ENCODE measurements around the gene WDR47. TPM values are rescaled to one million over a fixed set of nuclear protein-coding genes. Genes with fewer than 3 reads are reported as not detected.

The WDR47 gene
- total RNA-seq, 4 donors from 2014 or later: 13.9 to 18.8 (median 17.5) TPM

DNA sequence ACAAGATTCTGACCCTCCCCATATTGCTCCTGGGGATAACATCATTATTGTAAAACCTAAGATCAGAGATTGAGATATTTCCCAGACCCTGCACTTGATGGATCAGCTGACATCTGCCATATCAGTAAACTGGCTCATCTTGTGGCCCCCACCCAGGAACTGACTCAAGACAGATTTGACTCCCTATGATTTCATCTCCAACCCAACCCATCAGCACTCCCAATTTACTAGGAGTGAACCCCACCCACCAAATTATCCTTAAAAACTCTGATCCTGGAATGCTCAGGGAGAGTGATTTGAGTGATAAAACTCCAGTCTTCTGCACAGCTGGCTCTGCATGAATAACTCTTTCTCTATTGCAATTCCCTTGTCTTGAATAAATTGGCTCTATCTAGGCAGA lies 72.6 kb downstream of the WDR47 start:
- no peak for TF ChIP-seq POLR2A (IDR thresholded peaks at IDR 0.05)
- TF ChIP-seq, protein P1, sequence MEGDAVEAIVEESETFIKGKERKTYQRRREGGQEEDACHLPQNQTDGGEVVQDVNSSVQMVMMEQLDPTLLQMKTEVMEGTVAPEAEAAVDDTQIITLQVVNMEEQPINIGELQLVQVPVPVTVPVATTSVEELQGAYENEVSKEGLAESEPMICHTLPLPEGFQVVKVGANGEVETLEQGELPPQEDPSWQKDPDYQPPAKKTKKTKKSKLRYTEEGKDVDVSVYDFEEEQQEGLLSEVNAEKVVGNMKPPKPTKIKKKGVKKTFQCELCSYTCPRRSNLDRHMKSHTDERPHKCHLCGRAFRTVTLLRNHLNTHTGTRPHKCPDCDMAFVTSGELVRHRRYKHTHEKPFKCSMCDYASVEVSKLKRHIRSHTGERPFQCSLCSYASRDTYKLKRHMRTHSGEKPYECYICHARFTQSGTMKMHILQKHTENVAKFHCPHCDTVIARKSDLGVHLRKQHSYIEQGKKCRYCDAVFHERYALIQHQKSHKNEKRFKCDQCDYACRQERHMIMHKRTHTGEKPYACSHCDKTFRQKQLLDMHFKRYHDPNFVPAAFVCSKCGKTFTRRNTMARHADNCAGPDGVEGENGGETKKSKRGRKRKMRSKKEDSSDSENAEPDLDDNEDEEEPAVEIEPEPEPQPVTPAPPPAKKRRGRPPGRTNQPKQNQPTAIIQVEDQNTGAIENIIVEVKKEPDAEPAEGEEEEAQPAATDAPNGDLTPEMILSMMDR (IDR thresholded peaks at IDR 0.05 in 4 of 5, conservative IDR thresholded peaks at IDR 0.05 in 1 of 5): no peak
- intact Hi-C loops (cut with DNase I; ENCODE audit: low total_unique reads) (no loop called here), in situ Hi-C loops (cut with MboI; ENCODE audit: low sequenced_read_pairs in 4 of 4) (loop anchor here in 2 of 4 donors (10.0 kb wide), 2 partner anchors 125 to 145 kb away; partner anchors contain the start of genes ELAPOR1 (in 1 of the 2) and TMEM167B (in 1 of the 2))

DNA sequence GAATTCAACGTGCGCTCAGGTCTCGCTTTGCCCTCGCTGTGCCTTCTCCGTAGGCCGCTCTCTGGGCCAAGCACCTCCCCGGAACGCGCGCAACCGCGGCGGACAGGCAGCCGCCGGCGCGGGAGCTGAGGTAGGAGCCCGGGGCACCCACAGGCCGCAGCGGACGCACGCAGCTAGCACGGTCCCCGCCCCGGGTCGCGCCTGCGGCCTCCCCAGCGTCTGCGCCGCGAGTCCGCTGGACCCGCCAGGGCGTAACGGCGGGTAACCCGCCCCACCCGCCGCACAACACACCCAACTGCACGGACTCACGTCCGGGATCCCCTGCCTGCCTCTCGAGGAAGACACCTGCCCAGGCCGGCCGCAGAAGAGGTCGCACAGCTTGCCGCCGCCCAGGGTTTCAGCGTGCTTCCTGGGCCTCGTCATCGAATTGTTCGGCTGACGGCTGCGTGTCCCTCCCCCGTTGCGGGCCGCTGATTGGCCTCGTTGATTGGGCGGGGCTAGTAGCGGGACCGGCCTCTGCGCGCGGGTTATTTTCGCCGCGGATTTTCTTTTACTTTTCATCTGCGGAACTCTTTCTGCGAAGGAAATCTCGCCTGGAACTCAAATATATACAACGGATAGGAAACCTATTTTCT lies 78.7 kb downstream of the WDR47 start, which contains the start of gene CLCC1:
CLCC1 (minus strand) TSS at position 433 of the 635 bp plus-strand sequence. CDS start 13,047 bp downstream, outside the sequence.
- peak; percentile 86 to 92 for TF ChIP-seq POLR2A (IDR thresholded peaks at IDR 0.05)
- TF ChIP-seq, protein P1 (IDR thresholded peaks at IDR 0.05 in 4 of 5, conservative IDR thresholded peaks at IDR 0.05 in 1 of 5): no peak
- H3K4me1 ChIP-seq: peaks cover 10 to 13% of the 10 kb centered on the region in 2 donors
- DNase-seq (peak; percentile 92), ATAC-seq (peak; percentile 98)
- in situ Hi-C loops (cut with MboI; ENCODE audit: low sequenced_read_pairs in 4 of 4) (loop anchor here in 2 of 4 donors (10.0 kb wide), 2 partner anchors 132 to 152 kb away; partner anchors contain the start of genes ELAPOR1 (in 1 of the 2) and TMEM167B (in 1 of the 2)), intact Hi-C loops (cut with DNase I; ENCODE audit: low total_unique reads) (loop anchor here (5.0 kb wide), 2 partner anchors 79 to 149 kb away; partner anchors contain the start of genes ELAPOR1 and WDR47)
- peak within 1 kb of the TSS; percentile 65 to 85 (median 69) for H3K4me3 ChIP-seq
- H3K27me3 ChIP-seq: no peaks in the 10 kb centered on the region
- H3K36me3 ChIP-seq: no peaks in the 10 kb centered on the region
- H3K27ac ChIP-seq: peak within 1 kb of the TSS; percentile 88 to 96 (median 91)
- H3K9me3 ChIP-seq: no peaks in the 10 kb centered on the region

More for the DNA sequence above, 72.6 kb downstream of the WDR47 start:
- DNase-seq (no peak), ATAC-seq (no peak)
- Histone ChIP-seq H3K27ac (no peak overlapping the region), H3K4me1 (no peaks in the 10 kb centered on the region), H3K4me3 (no peak overlapping the region), H3K36me3 (peaks cover 0 to 20% of the 10 kb centered on the region in 2 donors), H3K27me3 (no peaks in the 10 kb centered on the region), H3K9me3 (no peaks in the 10 kb centered on the region)

DNA sequence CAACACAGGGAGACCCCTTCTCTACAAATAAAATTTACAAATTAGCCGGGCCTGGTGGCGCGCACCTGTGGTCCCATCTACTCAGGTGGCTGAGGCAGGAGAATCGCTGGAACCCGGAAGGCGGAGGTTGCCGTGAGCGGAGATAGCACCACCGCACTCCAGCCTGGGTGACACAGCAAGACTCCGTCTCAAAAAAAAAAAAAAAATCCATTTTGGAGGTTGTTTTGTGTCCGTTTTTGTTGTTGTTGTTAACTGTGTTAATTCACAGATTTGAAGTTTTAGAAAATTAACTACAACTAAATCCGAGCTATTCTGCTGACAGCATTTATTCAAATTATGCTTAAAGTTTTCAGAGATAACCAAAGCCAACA lies 79.2 kb downstream of the WDR47 start:
- in situ Hi-C loops (cut with MboI; ENCODE audit: low sequenced_read_pairs in 4 of 4): loop anchor here in 2 of 4 donors (10.0 kb wide), 2 partner anchors 132 to 152 kb away; partner anchors contain the start of genes ELAPOR1 (in 1 of the 2) and TMEM167B (in 1 of the 2)
- ATAC-seq: no peak
- peak in 1 of 2 donors; percentile 21 for DNase-seq
- peaks cover 11 to 13% of the 10 kb centered on the region in 2 donors for H3K4me1 ChIP-seq
- no peaks in the 10 kb centered on the region for H3K9me3 ChIP-seq
- no peaks in the 10 kb centered on the region for H3K27me3 ChIP-seq
- no peak for TF ChIP-seq POLR2A (IDR thresholded peaks at IDR 0.05)
- TF ChIP-seq, protein P1 (IDR thresholded peaks at IDR 0.05 in 4 of 5, conservative IDR thresholded peaks at IDR 0.05 in 1 of 5): no peak
- intact Hi-C loops (cut with DNase I; ENCODE audit: low total_unique reads): loop anchor here (1.0 to 5.0 kb wide), 3 partner anchors 80 to 270 kb away; partner anchors contain the start of genes ELAPOR1, PRPF38B and WDR47
- H3K36me3 ChIP-seq: no peaks in the 10 kb centered on the region
- H3K27ac ChIP-seq: peak overlapping the region; percentile 88 to 96 (median 91)
- peak overlapping the region; percentile 65 to 85 (median 69) for H3K4me3 ChIP-seq

DNA sequence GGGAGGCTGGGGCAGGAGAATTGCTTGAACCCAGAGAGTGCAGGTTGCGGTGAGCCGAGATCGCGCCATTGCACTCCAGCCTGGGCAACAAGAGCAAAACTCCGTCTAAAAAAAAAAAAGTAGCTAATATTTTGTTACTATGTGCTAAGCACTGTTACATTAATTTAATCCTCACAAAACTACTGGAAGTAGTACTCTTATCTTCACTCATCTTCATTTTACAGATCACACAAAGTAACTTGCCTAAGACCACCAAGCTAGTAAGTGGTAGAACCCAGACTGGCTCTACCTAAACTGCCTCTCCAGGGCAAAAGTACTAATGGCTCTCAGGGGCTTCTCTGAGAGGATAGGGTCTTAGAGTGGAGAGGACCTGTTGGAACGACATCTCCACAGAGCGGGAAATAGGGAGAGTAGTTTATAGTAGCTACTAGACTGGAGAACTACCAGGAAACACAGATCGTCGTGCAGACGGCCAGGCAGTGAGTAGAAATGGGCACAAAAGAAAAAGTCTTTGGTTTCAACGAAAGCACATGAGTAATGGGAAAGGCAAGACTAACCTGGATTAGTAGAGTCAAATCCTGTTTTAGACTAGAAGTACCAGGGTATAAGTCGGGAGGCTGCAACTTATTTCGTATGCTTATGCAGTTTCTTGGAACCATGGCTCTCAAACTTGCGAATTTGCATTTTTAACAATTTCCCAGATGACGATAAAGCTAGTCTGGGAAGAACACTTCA lies 80.0 kb downstream of the WDR47 start:
- H3K4me3 ChIP-seq: peak overlapping the region; percentile 65 to 85 (median 69)
- TF ChIP-seq, protein P1 (IDR thresholded peaks at IDR 0.05 in 4 of 5, conservative IDR thresholded peaks at IDR 0.05 in 1 of 5): no peak
- TF ChIP-seq POLR2A (IDR thresholded peaks at IDR 0.05): no peak
- intact Hi-C loops (cut with DNase I; ENCODE audit: low total_unique reads) (loop anchor here (1.0 to 5.0 kb wide), 3 partner anchors 80 to 270 kb away; partner anchors contain the start of genes ELAPOR1, PRPF38B and WDR47), in situ Hi-C loops (cut with MboI; ENCODE audit: low sequenced_read_pairs in 4 of 4) (loop anchor here in 2 of 4 donors (10.0 kb wide), 2 partner anchors 133 to 153 kb away; partner anchors contain the start of genes ELAPOR1 (in 1 of the 2) and TMEM167B (in 1 of the 2))
- DNase-seq: no peak
- H3K27me3 ChIP-seq: no peaks in the 10 kb centered on the region
- peak overlapping the region; percentile 88 to 96 (median 91) for H3K27ac ChIP-seq
- peaks cover 17 to 18% of the 10 kb centered on the region in 2 donors for H3K4me1 ChIP-seq
- no peaks in the 10 kb centered on the region for H3K9me3 ChIP-seq
- H3K36me3 ChIP-seq: no peaks in the 10 kb centered on the region
- ATAC-seq: no peak
